ENCODE data around the gene CAMK1D. TPM values are rescaled to one million over a fixed set of nuclear protein-coding genes. Genes with fewer than 3 reads are reported as not detected.

The CAMK1D gene
- total and polyA plus RNA-seq, 2 of the 4 experiments (the other 2 are of a cell fraction) = 5.0 to 5.3 TPM

- no peak overlapping the region for H2BK20ac ChIP-seq (ENCODE audit: low read depth, low read length)
- H3K4me2 ChIP-seq (ENCODE audit: low read depth, low read length) = no peak overlapping the region
- TSS peak; percentile 47 for BruUV-seq (replicated peaks)
- H3K9ac ChIP-seq (ENCODE audit: low read depth, low read length) = no peak overlapping the region
- POLR2A ChIA-PET (ENCODE audit: unreplicated experiment) = no interaction called here
- TF ChIP-seq CTCF (conservative IDR thresholded peaks at IDR 0.05; ENCODE audit: low read depth, low read length) (no peak), MXI1 (IDR thresholded peaks at IDR 0.05; ENCODE audit: borderline replicate concordance, low read depth, low read length) (no peak), MAZ (IDR thresholded peaks at IDR 0.05; ENCODE audit: borderline replicate concordance, low read depth, low read length) (no peak), USF2 (IDR thresholded peaks at IDR 0.05; ENCODE audit: low read depth, low read length) (no peak), CEBPB (IDR thresholded peaks at IDR 0.05; ENCODE audit: low read depth, low read length) (no peak), RFX5 (IDR thresholded peaks at IDR 0.05; ENCODE audit: low read depth, low read length) (no peak), FOS (IDR thresholded peaks at IDR 0.05; ENCODE audit: low read depth, low read length) (no peak), POLR2A (IDR thresholded peaks at IDR 0.05; ENCODE audit: low read depth, low read length) (no peak), MAFK (IDR thresholded peaks at IDR 0.05; ENCODE audit: low read depth, low read length) (no peak), RCOR1 (IDR thresholded peaks at IDR 0.05; ENCODE audit: insufficient replicate concordance, low read length) (no peak), ELK1 (IDR thresholded peaks at IDR 0.05; ENCODE audit: borderline replicate concordance, low read depth, low read length) (no peak), BHLHE40 (IDR thresholded peaks at IDR 0.05; ENCODE audit: low read depth, low read length) (no peak), CHD1 (IDR thresholded peaks at IDR 0.05; ENCODE audit: low read depth, low read length) (no peak), NFE2L2 (IDR thresholded peaks at IDR 0.05; ENCODE audit: low read depth, low read length) (no peak), SMC3 (IDR thresholded peaks at IDR 0.05; ENCODE audit: low read depth, low read length) (no peak), RAD21 (IDR thresholded peaks at IDR 0.05; ENCODE audit: low read length) (no peak)
- DNase-seq (no peak), ATAC-seq (ENCODE audit: low read depth) (no peak)
- H3K9me3 ChIP-seq (ENCODE audit: control insufficient read depth, insufficient read depth, low read length) = no peaks in the 10 kb centered on the region
- intact Hi-C loops (cut with micrococcal nuclease) = no loop called here
- no peak overlapping the region for H3K4ac ChIP-seq (ENCODE audit: low read depth, low read length)
- H3K36me3 ChIP-seq (ENCODE audit: control insufficient read depth, insufficient read depth, low read length) = no peaks in the 10 kb centered on the region
- H2BK15ac ChIP-seq (ENCODE audit: low read depth, low read length) = no peak overlapping the region
- no peak overlapping the region for H4K5ac ChIP-seq (ENCODE audit: low read depth, low read length)
- no peak overlapping the region for H3K27ac ChIP-seq (ENCODE audit: insufficient read depth, low read length)
- H3K23ac ChIP-seq (ENCODE audit: low read depth, low read length) = no peak overlapping the region
- H2BK5ac ChIP-seq (ENCODE audit: low read depth, low read length, poor library complexity, severe bottlenecking) = no peak overlapping the region
- no peak overlapping the region for H3K56ac ChIP-seq (ENCODE audit: extremely low read depth, insufficient read depth, low read length)
- peaks cover 6% of the 10 kb centered on the region for H3K27me3 ChIP-seq (ENCODE audit: control insufficient read depth, insufficient read depth, low read length)
- dilution Hi-C loops (cut with HindIII; ENCODE audit: low sequenced_read_pairs, unreplicated experiment) = no loop called here
- CTCF ChIA-PET = no interaction called here
- H2BK120ac ChIP-seq (ENCODE audit: low read depth, low read length) = no peak overlapping the region
- H3K18ac ChIP-seq (ENCODE audit: low read depth, low read length) = no peak overlapping the region
- H4K20me1 ChIP-seq (ENCODE audit: insufficient read depth, low read length) = no peaks in the 10 kb centered on the region
- H4K8ac ChIP-seq (ENCODE audit: low read depth in 2 of 2, low read length in 2 of 2) = no peak overlapping the region
- H3K4me1 ChIP-seq (ENCODE audit: control insufficient read depth, insufficient read depth, low read length) = no peaks in the 10 kb centered on the region
- no peak overlapping the region for H2AK5ac ChIP-seq (ENCODE audit: low read depth, low read length)
- no peaks in the 10 kb centered on the region for H3K9me1 ChIP-seq (ENCODE audit: insufficient read depth, low read length)
- H4K91ac ChIP-seq (ENCODE audit: insufficient read depth, low read depth, low read length) = no peak overlapping the region
- no peak overlapping the region for H3K14ac ChIP-seq (replicated peaks; ENCODE audit: low read depth, low read length)
- in situ Hi-C loops (cut with MboI; ENCODE audit: low sequenced_read_pairs) = no loop called here
- H3K79me1 ChIP-seq (ENCODE audit: low read depth in 1 of 2, low read length in 2 of 2) = no peaks in the 10 kb centered on the region; a peak in 1 of 4 replicates
- no peak overlapping the region for H2AFZ ChIP-seq (replicated peaks; ENCODE audit: low read length, poor library complexity)
- H2AK9ac ChIP-seq (replicated peaks; ENCODE audit: low read depth, low read length, poor library complexity) = no peak overlapping the region
- H3K4me3 ChIP-seq (ENCODE audit: insufficient read depth, low read depth, low read length) = no peak overlapping the region
- no CpG with 5 or more reads among the region's 2 CpGs for WGBS, 2 experiments (ENCODE audit: extremely low coverage in 2 of 2, insufficient read length in 1 of 2)
Measured at GRCh38 chr10:12351889-12352288, 2.5 kb downstream of the CAMK1D start.

Data from IMR-90 (cell line).